Uterus (tissue), 4 donors: ENCODE results near the gene RTL5. TPM values are rescaled to one million over a fixed set of nuclear protein-coding genes. Genes with fewer than 3 reads are reported as not detected.

Source experiments
- DNase-seq, 2 donors: peaks; one replicate each; pipeline ENCODE4 v3.0.0-alpha.2; 2019 to 2020
- H3K27ac ChIP-seq, 2 donors: fragments of 200-600 bp; sonication (generic); 1 replicate in 1 of 2; 2 replicates in 1 of 2; pipeline ENCODE4 v1.5.1; 2016 to 2018
- H3K27me3 ChIP-seq, 2 donors: fragments of 200-600 bp; sonication (generic); one replicate each; pipeline ENCODE4 v1.5.1; 2018 to 2019; ENCODE audit warnings: control low read depth in 1 of 2
- H3K36me3 ChIP-seq, 2 donors: fragments of 200-600 bp; sonication (generic); one replicate each; pipeline ENCODE4 v1.5.1; 2019; ENCODE audit warnings: control low read depth in 1 of 2
- H3K4me1 ChIP-seq, 2 donors: fragments of 200-600 bp; sonication (generic); one replicate each; pipeline ENCODE4 v1.5.1; 2018 to 2019; ENCODE audit warnings: control low read depth in 1 of 2
- H3K4me3 ChIP-seq, 2 donors: fragments of 200-600 bp; sonication (generic); 1 replicate in 1 of 2; 2 replicates in 1 of 2; pipeline ENCODE4 v1.5.1; 2018 to 2019; ENCODE audit warnings: mild to moderate bottlenecking in 1 of 2
- H3K9me3 ChIP-seq, 2 donors: fragments of 200-600 bp; sonication (generic); one replicate each; pipeline ENCODE4 v1.5.1; 2019; ENCODE audit warnings: control low read depth in 1 of 2
- POLR2A ChIP-seq, 2 donors: fragments of 450-650 bp; IDR thresholded peaks; one replicate each; pipeline ENCODE4 v1.6.1; 2016; ENCODE audit warnings: antibody characterized with exemption in 2 of 2, mild to moderate bottlenecking in 1 of 2, moderate library complexity in 1 of 2
- intact Hi-C: fragments of 100-400 bp; cut with DNase I; formaldehyde crosslinking; loops from one replicate; pipeline ENCODE4 v1.15.1; 2023; ENCODE audit warnings: low total_unique reads
- total RNA-seq, 4 donors: library from RNA; depleted of rRNA in 3 of 4; stranded (reverse); fragments of >200 nt in 3 of 4; gene quantifications; one replicate each; pipeline versions ENCODE4 v1.1.0 to v1.2.4, GENCODE V29; 2014 to 2023
- TF ChIP-seq, protein P1 (sequence below), 4 experiments: fragments of 200-600 bp in 2 of 4; fragments of 450-650 bp in 2 of 4; sonication (generic) in 2 of 4; IDR thresholded peaks; one replicate each; pipeline ENCODE4 v1.5.1; 2016 to 2019; ENCODE audit warnings: antibody characterized with exemption in 4 of 4, mild to moderate bottlenecking in 2 of 4, moderate library complexity in 1 of 4
- donor health status: DM: yes; HTN: yes; CAD: no.

Gene RTL5
- total RNA-seq, 4 donors from 2014 or later: 2.3 to 23.3 (median 6.1) TPM

DNA sequence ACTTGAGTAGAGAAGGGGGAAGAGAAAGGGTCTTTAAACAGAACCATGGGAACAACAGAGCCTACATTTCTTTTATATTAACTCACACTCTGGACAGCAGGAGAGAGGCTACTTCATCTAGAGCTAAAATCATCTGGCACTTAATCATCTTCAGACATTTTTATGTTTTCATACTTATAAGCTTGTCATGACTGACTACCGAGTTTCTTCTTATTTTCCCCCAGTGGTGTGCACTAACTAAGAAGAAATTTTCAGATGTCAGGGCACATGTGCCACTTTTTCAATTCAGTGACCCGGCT is 11.8 kb upstream of the RTL5 start:
- H3K36me3 ChIP-seq: no peaks in the 10 kb centered on the region
- TF ChIP-seq POLR2A (IDR thresholded peaks at IDR 0.05): no peak
- TF ChIP-seq, protein P1, sequence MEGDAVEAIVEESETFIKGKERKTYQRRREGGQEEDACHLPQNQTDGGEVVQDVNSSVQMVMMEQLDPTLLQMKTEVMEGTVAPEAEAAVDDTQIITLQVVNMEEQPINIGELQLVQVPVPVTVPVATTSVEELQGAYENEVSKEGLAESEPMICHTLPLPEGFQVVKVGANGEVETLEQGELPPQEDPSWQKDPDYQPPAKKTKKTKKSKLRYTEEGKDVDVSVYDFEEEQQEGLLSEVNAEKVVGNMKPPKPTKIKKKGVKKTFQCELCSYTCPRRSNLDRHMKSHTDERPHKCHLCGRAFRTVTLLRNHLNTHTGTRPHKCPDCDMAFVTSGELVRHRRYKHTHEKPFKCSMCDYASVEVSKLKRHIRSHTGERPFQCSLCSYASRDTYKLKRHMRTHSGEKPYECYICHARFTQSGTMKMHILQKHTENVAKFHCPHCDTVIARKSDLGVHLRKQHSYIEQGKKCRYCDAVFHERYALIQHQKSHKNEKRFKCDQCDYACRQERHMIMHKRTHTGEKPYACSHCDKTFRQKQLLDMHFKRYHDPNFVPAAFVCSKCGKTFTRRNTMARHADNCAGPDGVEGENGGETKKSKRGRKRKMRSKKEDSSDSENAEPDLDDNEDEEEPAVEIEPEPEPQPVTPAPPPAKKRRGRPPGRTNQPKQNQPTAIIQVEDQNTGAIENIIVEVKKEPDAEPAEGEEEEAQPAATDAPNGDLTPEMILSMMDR (IDR thresholded peaks at IDR 0.05): no peak
- no peak for DNase-seq
- no peaks in the 10 kb centered on the region for H3K27me3 ChIP-seq
- H3K27ac ChIP-seq: no peak overlapping the region
- no peaks in the 10 kb centered on the region for H3K9me3 ChIP-seq
- intact Hi-C loops: no loop called here
- H3K4me3 ChIP-seq: no peak overlapping the region
- no peaks in the 10 kb centered on the region for H3K4me1 ChIP-seq

GRCh38 chrX:72142794-72143608 is 11.3 kb upstream of the RTL5 start:
- Histone ChIP-seq H3K36me3 (no peaks in the 10 kb centered on the region), H3K27me3 (no peaks in the 10 kb centered on the region), H3K4me3 (no peak overlapping the region), H3K9me3 (no peaks in the 10 kb centered on the region), H3K27ac (no peak overlapping the region), H3K4me1 (no peaks in the 10 kb centered on the region)
- TF ChIP-seq POLR2A (IDR thresholded peaks at IDR 0.05): no peak
- TF ChIP-seq, protein P1 (IDR thresholded peaks at IDR 0.05): no peak
- intact Hi-C loops: no loop called here
- DNase-seq: no peak

- no peaks in the 10 kb centered on the region for H3K27me3 ChIP-seq
- no peaks in the 10 kb centered on the region for H3K36me3 ChIP-seq
- no peak overlapping the region for H3K4me3 ChIP-seq
- intact Hi-C loops: no loop called here
- TF ChIP-seq, protein P1 (IDR thresholded peaks at IDR 0.05): no peak
- no peak for TF ChIP-seq POLR2A (IDR thresholded peaks at IDR 0.05)
- no peak overlapping the region for H3K27ac ChIP-seq
- no peaks in the 10 kb centered on the region for H3K4me1 ChIP-seq
- no peak for DNase-seq
- no peaks in the 10 kb centered on the region for H3K9me3 ChIP-seq
These were observed 10.5 kb upstream of the RTL5 start for GRCh38 chrX:72142094-72142793.

DNA sequence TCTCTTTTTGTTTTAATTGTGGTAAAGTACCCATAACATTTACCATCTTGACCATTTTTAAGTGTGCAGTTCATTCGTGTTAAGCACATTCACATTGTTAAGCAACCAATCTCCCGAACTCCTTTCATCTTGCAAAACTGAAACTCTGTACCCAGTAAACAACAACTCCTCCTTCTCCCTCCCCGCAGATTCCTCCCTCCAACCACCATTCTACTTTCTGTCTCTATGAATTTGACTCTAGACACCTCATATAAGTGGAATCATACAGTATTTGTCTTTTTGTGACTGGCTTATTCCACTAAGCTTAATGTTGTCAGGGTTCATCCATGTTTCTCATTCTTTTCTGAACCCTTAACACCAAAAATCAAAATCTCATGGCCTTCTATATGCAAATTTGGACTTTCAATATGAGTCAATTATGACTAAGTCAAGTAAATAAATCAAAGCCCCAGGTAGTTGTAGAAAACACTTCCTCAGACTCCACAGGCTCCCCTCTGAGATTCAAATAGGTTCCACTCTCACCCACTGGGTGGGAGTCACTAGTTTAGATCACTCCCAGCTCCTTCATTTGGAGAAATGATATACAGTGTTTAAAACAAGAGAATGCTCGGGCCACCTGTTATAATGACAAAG is 9.8 kb upstream of the RTL5 start:
- no peak overlapping the region for H3K4me3 ChIP-seq
- H3K27ac ChIP-seq: no peak overlapping the region
- H3K9me3 ChIP-seq: no peaks in the 10 kb centered on the region
- H3K27me3 ChIP-seq: no peaks in the 10 kb centered on the region
- no peak for DNase-seq
- H3K36me3 ChIP-seq: no peaks in the 10 kb centered on the region
- no peaks in the 10 kb centered on the region for H3K4me1 ChIP-seq
- no peak for TF ChIP-seq POLR2A (IDR thresholded peaks at IDR 0.05)
- TF ChIP-seq, protein P1 (IDR thresholded peaks at IDR 0.05): no peak
- intact Hi-C loops: no loop called here

- H3K27me3 ChIP-seq: no peaks in the 10 kb centered on the region
- H3K9me3 ChIP-seq: no peaks in the 10 kb centered on the region
- DNase-seq: no peak
- no peak overlapping the region for H3K27ac ChIP-seq
- TF ChIP-seq POLR2A (IDR thresholded peaks at IDR 0.05): no peak
- TF ChIP-seq, protein P1 (IDR thresholded peaks at IDR 0.05): no peak
- no peak overlapping the region for H3K4me3 ChIP-seq
- no peaks in the 10 kb centered on the region for H3K4me1 ChIP-seq
- no peaks in the 10 kb centered on the region for H3K36me3 ChIP-seq
- intact Hi-C loops: no loop called here
These were observed 7.8 kb upstream of the RTL5 start for GRCh38 chrX:72139538-72139937.
